Stimulated activated CD8-positive, alpha-beta memory T cell treated with anti-CD3 and anti-CD28 coated beads, Interleukin-4, amount 100 ng/mL, for 1 hour (primary cell): ENCODE measurements around the gene PCDHA7.
"Not testable (repeated sequence)": the region's sequence is repeated elsewhere in the genome, so short reads cannot be mapped to it uniquely, and the experiment has no call there.

Experiments
- DNase-seq, 2 donors: peaks; one replicate each; pipeline ENCODE4 v3.0.0-alpha.2; 2020; ENCODE audit warnings: low read depth in 2 of 2, low spot score in 1 of 2

The PCDHA7 gene, protein sequence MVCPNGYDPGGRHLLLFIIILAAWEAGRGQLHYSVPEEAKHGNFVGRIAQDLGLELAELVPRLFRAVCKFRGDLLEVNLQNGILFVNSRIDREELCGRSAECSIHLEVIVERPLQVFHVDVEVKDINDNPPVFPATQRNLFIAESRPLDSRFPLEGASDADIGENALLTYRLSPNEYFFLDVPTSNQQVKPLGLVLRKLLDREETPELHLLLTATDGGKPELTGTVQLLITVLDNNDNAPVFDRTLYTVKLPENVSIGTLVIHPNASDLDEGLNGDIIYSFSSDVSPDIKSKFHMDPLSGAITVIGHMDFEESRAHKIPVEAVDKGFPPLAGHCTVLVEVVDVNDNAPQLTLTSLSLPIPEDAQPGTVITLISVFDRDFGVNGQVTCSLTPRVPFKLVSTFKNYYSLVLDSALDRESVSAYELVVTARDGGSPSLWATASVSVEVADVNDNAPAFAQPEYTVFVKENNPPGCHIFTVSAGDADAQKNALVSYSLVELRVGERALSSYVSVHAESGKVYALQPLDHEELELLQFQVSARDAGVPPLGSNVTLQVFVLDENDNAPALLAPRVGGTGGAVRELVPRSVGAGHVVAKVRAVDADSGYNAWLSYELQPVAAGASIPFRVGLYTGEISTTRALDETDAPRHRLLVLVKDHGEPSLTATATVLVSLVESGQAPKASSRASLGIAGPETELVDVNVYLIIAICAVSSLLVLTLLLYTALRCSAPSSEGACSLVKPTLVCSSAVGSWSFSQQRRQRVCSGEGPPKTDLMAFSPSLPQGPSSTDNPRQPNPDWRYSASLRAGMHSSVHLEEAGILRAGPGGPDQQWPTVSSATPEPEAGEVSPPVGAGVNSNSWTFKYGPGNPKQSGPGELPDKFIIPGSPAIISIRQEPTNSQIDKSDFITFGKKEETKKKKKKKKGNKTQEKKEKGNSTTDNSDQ

DNA sequence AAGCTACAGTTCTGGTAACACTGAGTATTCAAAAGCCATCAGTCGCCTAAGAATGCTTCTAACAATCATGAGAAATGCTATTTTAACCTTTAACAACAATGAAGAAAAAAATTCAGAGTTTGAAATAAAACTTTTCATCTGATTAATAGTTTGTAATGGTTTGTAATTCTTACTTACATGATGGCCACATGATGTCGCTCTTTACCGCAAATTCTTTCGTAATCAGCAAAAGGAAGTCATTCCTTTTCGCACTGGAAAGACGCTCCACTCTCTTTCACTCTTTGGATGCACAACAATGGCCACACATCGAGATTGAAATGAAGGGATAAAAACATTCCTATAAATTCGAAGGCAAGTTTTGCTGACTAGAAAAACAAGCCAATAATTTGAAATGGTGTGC is at the start of gene PCDHA7:
PCDHA7 (plus strand) TSS at position 277 of the 400 bp plus-strand sequence; CDS start at position 392, 115 bp downstream.
- DNase-seq, result no peak

DNA sequence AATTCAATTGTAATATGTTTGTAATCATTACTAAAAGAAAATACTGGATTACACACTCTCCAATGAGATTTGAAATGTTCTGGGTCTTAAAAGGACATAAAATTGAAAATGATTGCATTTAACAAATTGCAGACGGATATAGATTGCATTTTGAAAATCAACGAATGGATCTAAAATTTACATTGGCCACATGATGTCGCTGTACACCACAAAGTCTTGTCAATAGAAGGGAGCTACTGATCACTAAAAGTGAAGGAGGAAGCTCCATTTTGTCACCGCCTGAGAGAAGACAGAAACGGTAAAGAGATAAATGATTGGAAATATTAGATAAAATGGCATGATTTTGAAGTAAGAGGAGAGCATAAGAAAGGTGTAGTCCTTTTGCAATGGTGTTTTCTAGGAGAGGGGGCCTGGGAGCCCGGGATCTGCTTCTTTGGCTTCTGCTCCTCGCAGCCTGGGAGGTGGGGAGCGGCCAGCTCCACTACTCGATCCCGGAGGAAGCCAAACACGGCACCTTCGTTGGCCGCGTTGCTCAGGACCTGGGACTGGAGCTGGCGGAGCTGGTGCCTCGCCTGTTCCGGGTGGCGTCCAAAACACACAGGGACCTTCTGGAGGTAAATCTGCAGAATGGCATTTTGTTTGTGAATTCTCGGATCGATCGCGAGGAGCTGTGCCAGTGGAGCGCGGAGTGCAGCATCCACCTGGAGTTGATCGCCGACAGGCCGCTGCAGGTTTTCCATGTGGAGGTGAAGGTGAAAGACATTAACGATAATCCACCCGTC is 48.0 kb upstream of the PCDHA7 start, which contains the start of gene PCDHA1:
PCDHA1 (plus strand) TSS at position 236 of the 782 bp plus-strand sequence.
- no peak for DNase-seq

DNA sequence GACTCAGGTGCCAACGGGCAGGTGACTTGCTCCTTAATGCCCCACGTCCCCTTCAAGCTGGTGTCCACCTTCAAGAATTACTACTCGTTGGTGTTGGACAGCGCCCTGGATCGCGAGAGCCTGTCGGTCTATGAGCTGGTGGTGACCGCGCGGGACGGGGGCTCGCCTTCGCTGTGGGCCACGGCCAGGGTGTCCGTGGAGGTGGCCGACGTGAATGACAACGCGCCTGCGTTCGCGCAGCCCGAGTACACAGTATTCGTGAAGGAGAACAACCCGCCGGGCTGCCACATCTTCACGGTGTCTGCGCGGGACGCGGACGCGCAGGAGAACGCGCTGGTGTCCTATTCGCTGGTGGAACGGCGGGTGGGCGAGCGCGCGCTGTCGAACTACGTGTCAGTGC is 46.6 kb upstream of the PCDHA7 start:
- DNase-seq, result not testable (repeated sequence)

DNA sequence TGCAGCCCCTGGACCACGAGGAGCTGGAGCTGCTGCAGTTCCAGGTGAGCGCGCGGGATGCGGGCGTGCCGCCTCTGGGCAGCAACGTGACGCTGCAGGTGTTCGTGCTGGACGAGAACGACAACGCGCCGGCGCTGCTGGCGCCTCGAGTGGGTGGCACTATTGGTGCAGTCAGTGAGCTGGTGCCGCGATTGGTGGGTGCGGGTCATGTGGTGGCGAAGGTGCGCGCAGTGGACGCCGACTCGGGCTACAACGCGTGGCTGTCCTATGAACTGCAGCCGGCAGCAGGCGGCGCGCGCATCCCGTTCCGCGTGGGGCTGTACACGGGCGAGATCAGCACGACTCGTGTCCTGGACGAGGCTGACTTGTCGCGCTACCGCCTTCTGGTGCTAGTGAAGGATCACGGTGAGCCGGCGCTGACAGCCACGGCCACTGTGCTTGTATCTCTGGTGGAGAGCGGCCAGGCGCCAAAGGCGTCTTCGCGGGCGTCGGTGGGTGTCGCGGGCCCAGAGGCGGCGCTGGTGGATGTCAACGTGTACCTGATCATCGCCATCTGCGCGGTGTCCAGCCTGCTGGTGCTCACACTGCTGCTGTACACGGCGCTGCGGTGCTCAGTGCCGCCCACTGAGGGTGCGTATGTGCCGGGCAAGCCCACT is 46.1 kb upstream of the PCDHA7 start:
- DNase-seq, result not testable (repeated sequence)

DNA sequence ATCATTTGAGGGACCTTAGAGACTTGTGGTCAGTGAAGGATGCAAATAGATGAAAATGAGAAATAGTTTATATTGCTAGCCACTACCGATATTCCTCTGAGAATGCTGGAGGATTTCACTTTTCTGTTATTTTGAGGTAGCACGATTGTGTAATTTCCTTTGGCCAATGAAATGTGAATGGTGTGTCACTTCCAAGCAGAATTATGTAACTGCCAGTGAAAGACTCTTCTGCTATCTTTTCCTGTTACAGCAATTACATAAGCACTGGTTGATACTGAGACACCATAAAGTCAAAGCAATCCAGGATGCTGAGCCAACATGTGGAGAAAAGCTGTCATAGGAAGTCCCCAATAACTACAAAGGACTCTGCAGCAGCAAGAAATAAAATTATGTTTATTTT is 43.0 kb upstream of the PCDHA7 start:
- DNase-seq, result no peak

DNA sequence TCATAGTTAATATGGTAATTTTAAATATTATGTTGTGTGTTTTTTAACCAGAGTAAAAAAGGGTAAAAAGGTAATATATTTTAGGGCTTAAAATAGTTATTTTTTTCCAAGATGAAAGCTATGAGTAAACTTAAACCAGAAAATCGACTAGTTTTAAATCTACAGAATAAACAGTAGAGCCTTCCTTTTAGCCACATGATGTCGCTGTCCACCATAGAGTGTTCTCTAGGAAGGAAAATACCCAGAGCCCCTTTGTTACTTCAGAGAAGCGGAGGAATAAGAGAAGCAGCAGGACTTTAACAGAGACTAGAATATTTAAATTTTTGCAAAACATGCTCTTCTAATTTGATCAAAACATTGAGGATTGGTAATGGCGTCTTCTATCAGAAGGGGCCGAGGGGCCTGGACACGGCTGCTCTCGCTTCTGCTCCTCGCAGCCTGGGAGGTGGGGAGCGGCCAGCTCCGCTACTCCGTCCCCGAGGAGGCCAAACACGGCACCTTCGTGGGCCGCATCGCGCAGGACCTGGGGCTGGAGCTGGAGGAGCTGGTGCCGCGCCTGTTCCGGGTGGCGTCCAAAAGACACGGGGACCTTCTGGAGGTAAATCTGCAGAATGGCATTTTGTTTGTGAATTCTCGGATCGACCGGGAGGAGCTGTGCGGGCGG is 39.3 kb upstream of the PCDHA7 start, which contains the start of gene PCDHA2:
PCDHA2 (plus strand) TSS at position 258 of the 664 bp plus-strand sequence.
- no peak for DNase-seq

DNA sequence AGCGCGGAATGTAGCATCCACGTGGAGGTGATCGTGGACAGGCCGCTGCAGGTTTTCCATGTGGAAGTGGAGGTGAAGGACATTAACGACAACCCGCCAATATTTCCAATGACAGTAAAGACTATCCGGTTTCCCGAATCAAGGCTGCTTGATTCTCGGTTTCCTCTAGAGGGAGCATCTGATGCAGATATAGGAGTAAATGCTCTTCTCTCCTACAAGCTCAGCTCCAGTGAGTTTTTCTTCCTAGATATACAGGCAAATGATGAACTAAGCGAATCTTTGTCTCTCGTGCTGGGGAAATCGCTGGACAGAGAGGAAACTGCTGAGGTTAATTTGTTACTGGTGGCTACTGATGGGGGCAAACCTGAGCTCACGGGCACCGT is 38.8 kb upstream of the PCDHA7 start:
- DNase-seq, result no peak

DNA sequence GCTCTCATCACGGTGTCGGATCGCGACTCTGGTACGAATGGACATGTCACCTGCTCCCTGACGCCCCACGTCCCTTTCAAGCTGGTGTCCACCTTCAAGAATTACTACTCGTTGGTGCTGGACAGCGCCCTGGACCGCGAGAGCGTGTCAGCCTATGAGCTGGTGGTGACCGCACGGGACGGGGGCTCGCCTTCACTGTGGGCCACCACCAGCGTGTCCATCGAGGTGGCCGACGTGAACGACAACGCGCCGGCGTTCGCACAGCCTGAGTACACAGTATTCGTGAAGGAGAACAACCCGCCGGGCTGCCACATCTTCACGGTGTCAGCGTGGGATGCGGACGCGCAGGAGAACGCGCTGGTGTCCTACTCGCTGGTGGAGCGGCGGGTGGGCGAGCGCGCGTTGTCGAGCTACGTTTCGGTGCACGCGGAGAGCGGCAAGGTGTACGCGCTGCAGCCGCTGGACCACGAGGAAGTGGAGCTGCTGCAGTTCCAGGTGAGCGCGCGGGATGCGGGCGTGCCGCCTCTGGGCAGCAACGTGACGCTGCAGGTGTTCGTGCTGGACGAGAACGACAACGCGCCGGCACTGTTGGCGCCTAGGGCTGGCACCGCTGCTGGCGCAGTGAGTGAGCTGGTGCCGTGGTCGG is 37.9 kb upstream of the PCDHA7 start:
- not testable (repeated sequence) for DNase-seq

DNA sequence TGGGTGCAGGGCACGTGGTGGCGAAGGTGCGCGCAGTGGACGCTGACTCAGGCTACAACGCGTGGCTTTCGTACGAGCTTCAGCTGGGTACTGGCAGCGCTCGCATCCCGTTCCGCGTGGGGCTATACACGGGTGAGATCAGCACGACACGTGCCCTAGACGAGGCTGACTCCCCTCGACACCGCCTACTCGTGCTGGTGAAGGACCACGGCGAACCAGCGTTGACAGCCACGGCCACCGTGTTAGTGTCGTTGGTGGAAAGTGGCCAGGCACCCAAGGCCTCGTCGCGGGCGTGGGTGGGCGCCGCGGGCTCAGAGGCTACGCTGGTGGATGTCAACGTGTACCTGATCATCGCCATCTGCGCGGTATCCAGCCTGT is 37.4 kb upstream of the PCDHA7 start:
- DNase-seq, result no peak

DNA sequence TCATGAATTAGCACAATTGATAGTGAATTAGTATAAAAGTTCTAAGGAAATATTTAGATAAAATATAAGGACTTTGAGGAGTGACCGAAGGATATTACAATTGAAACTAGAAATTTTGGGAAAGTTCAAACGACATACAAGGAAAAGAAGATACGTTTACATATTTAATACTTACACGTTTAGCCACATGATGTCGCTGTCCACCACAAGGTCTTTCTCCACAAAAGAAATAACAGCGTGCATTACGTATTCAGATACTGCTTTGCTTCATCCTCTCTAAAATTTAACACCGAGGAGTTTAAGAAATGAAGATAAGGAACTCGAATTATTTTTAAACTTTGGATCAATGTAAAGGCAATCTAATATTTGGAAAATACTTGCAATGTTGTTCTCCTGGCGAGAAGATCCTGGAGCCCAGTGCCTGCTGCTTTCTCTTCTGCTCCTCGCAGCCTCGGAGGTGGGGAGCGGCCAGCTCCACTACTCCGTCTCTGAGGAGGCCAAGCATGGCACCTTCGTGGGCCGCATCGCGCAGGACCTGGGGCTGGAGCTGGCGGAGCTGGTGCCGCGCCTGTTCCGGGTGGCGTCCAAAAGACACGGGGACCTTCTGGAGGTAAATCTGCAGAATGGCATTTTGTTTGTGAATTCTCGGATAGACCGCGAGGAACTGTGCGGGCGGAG is 33.1 kb upstream of the PCDHA7 start, which contains the start of gene PCDHA3:
PCDHA3 (plus strand) TSS at position 242 of the 678 bp plus-strand sequence.
- DNase-seq, result no peak

DNA sequence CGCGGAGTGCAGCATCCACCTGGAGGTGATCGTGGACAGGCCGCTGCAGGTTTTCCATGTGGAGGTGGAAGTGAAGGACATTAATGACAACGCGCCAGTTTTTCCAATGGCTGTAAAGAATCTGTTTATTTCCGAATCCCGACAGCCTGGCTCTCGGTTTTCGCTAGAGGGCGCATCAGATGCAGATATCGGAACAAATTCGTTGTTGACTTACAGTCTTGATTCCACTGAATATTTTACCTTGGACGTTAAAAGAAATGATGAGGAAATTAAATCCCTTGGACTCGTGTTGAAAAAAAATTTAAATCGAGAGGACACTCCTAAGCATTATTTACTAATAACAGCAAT is 32.6 kb upstream of the PCDHA7 start:
- DNase-seq, result no peak

DNA sequence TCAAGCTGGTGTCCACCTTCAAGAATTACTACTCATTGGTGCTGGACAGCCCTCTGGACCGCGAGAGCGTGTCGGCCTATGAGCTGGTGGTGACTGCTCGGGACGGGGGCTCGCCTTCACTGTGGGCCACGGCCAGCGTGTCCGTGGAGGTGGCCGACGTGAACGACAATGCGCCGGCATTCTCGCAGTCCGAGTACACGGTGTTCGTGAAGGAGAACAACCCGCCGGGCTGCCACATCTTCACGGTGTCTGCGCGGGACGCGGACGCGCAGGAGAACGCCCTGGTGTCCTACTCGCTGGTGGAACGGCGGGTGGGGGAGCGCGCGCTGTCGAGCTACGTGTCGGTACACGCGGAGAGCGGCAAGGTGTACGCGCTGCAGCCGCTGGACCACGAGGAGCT is 31.7 kb upstream of the PCDHA7 start:
- DNase-seq, result not testable (repeated sequence)

DNA sequence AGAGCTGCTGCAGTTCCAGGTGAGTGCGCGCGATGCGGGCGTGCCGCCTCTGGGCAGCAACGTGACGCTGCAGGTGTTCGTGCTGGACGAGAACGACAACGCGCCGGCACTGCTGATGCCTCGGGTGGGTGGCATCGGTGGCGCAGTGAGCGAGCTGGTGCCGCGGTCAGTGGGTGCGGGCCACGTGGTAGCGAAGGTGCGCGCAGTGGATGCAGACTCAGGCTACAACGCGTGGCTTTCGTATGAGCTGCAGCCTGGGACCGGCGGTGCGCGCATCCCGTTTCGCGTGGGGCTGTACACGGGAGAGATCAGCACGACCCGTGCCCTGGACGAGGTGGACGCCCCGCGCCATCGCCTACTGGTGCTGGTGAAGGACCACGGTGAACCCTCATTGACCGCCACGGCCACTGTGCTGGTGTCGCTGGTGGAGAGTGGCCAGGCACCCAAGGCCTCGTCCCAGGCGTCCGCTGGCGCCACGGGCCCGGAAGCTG is 31.2 kb upstream of the PCDHA7 start:
- no peak for DNase-seq

DNA sequence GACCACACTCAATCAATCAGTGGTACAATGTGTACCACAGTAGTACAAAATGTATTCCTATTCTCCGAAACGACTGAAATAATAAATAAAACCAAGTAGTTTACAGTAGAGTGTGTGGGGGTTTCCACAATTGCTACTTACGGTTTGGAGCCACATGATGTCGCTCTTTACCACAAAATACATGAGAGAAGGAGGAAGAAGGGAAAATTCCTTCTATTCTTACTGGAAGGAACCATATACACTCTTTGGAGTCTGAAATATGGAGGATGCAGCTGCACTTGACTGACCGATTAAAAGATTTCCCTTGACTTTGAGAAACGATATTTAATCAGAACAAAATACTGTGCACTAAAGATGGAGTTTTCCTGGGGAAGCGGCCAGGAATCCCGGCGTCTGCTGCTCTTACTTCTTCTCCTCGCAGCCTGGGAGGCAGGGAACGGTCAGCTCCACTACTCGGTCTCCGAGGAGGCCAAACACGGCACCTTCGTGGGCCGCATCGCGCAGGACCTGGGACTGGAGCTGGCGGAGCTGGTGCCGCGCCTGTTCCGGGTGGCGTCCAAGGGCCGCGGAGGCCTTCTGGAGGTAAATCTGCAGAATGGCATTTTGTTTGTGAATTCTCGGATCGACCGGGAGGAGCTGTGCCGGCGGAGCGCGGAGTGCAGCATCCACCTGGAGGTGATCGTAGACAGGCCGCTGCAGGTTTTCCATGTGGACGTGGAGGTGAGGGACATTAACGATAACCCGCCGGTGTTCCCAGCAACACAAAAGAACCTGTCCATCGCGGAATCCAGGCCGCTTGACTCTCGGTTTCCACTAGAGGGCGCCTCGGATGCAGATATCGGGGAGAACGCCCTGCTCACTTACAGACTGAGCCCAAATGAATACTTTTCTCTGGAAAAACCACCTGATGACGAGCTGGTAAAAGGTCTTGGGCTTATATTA is 27.0 kb upstream of the PCDHA7 start, which contains the start of gene PCDHA4:
PCDHA4 (plus strand) TSS at position 235 of the 942 bp plus-strand sequence.
- no peak for DNase-seq

DNA sequence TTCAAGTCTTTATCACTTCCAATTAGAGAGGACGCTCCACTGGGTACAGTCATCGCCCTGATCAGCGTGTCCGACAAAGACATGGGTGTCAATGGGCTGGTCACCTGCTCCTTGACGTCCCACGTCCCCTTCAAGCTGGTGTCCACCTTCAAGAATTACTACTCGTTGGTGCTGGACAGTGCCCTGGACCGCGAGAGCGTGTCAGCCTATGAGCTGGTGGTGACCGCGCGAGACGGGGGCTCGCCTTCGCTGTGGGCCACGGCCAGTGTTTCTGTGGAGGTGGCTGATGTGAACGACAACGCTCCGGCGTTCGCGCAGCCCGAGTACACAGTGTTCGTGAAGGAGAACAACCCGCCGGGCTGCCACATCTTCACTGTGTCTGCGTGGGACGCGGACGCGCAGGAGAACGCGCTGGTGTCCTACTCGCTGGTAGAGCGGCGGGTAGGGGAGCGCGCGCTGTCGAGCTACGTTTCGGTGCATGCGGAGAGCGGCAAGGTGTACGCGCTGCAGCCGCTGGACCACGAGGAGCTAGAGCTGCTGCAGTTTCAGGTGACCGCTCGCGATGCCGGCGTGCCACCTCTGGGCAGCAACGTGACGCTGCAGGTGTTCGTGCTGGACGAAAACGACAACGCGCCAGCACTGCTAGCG is 25.7 kb upstream of the PCDHA7 start:
- not testable (repeated sequence) for DNase-seq

DNA sequence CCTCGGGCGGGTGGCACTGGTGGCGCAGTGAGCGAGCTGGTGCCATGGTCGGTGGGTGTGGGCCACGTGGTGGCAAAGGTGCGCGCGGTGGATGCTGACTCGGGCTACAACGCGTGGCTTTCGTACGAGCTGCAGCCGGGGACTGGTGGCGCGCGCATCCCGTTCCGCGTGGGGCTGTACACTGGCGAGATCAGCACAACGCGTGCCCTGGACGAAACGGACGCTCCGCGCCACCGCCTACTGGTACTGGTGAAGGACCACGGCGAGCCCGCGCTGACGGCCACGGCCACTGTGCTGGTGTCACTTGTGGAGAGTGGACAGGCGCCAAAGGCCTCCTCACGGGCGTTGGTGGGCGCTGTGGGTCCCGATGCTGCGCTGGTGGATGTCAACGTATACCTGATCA is 25.2 kb upstream of the PCDHA7 start:
- no peak for DNase-seq
